Colonic mucosa (tissue), 4 donors: ENCODE measurements around the gene SUCLG2. TPM values are rescaled to one million over a fixed set of nuclear protein-coding genes. Genes with fewer than 3 reads are reported as not detected.

ENCODE experiments used
- DNase-seq: peaks from one replicate; pipeline ENCODE4 v3.0.0-alpha.2; 2020
- H3K27ac ChIP-seq: fragments of 200-600 bp; one replicate; pipeline ENCODE4 v1.8.0; 2021
- H3K27me3 ChIP-seq: fragments of 200-600 bp; one replicate; pipeline ENCODE4 v1.8.0; 2021
- H3K36me3 ChIP-seq: fragments of 200-600 bp; one replicate; pipeline ENCODE4 v1.8.0; 2021
- H3K4me1 ChIP-seq: fragments of 200-600 bp; one replicate; pipeline ENCODE4 v1.8.0; 2021; ENCODE audit warnings: mild to moderate bottlenecking
- H3K4me3 ChIP-seq: fragments of 200-600 bp; one replicate; pipeline ENCODE4 v1.8.0; 2021
- H3K9ac ChIP-seq, 2 donors: one replicate each; pipeline ENCODE4 v1.7.0; 2013; ENCODE audit warnings: control low read depth in 2 of 2, low read depth in 2 of 2, low read length in 2 of 2
- H3K9me3 ChIP-seq: fragments of 200-600 bp; one replicate; pipeline ENCODE4 v1.8.0; 2021
- CTCF ChIP-seq: fragments of 200-600 bp; IDR thresholded peaks from one replicate; pipeline ENCODE4 v1.8.0; 2022; ENCODE audit warnings: antibody characterized with exemption, mild to moderate bottlenecking
- intact Hi-C: fragments of 100-400 bp; cut with DNase I; formaldehyde crosslinking; loops from one replicate; pipeline ENCODE4 v1.14.1; 2022
- total RNA-seq, 2 donors: library from RNA; stranded (reverse); fragmentation: NEBNext Ultra II Directional in 1 of 2; extraction: Animal tissue kit (Norgen Biotek cat#: 25700) in 1 of 2; gene quantifications; one replicate each; pipeline ENCODE4 v1.2.1, GENCODE V29; 2021
- donor health status: healthy.
- donor health status: DM: no; HTN: no; CAD: no.
- donor health status: DM: no; HTN: no; CAD: no.

SUCLG2 gene
- total RNA-seq, 2 donors from 2014 or later, result 114 to 219 TPM

DNA sequence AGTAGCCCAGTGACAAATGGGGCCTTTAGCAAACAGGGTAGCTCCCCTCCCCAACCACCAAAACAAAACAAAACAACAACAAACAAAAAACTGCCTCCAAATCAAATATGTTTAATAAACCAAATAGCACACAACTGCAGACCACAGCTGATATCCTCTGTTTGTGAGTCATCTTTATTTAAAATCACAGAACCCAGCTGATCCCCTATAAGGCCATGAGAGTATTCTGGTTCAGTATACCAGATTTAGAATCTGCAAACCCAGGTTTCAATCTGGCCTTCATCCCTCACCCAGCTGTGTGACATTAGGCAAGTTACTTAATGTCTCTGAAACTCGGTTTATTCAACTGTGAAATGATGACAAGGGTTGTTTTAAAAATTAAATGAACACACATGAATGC lies 124.5 kb downstream of the SUCLG2 start:
- TF ChIP-seq CTCF, result no peak
- Histone ChIP-seq H3K4me3 (no peak overlapping the region), H3K27me3 (no peaks in the 10 kb centered on the region), H3K9ac (no peak overlapping the region), H3K27ac (no peak overlapping the region), H3K4me1 (no peaks in the 10 kb centered on the region), H3K36me3 (no peaks in the 10 kb centered on the region), H3K9me3 (no peaks in the 10 kb centered on the region)
- no peak for DNase-seq
- intact Hi-C loops, result loop anchor here (10.0 kb wide), 2 partner anchors 85 to 265 kb away; no protein-coding TSS in a partner anchor

DNA sequence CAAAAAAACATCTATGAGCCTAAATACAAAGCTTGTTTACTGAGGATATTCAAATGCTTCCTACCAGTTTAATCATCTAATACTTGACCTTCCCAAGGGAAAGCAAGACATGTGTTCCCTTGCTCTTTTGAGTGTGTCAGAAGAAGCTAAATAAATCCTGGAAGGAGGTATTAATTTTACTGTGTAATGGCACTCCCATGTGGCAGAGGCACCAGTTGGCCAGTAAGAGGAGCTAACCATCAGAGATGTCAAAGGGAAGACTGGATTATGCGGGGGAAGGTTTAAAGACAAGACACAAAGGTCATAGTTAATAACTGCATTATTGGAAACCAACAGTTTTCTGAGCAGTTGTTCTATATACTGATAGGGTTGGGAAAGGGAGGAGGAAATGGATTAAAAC lies 125.1 kb downstream of the SUCLG2 start:
- no peak overlapping the region for H3K27ac ChIP-seq
- H3K9ac ChIP-seq, result no peak overlapping the region
- H3K9me3 ChIP-seq, result no peaks in the 10 kb centered on the region
- DNase-seq, result no peak
- intact Hi-C loops, result loop anchor here (10.0 kb wide), 1 partner anchor 265 kb away; no protein-coding TSS in a partner anchor
- no peak for TF ChIP-seq CTCF
- H3K4me1 ChIP-seq, result no peaks in the 10 kb centered on the region
- H3K27me3 ChIP-seq, result no peaks in the 10 kb centered on the region
- no peak overlapping the region for H3K4me3 ChIP-seq
- H3K36me3 ChIP-seq, result no peaks in the 10 kb centered on the region

GRCh38 chr3:67526246-67526645 lies 128.2 kb downstream of the SUCLG2 start:
- DNase-seq, result no peak
- TF ChIP-seq CTCF, result no peak
- no peaks in the 10 kb centered on the region for H3K4me1 ChIP-seq
- intact Hi-C loops, result loop anchor here (10.0 kb wide), 1 partner anchor 269 kb away; no protein-coding TSS in a partner anchor
- no peak overlapping the region for H3K9ac ChIP-seq
- no peak overlapping the region for H3K27ac ChIP-seq
- no peak overlapping the region for H3K4me3 ChIP-seq
- H3K36me3 ChIP-seq, result no peaks in the 10 kb centered on the region
- H3K27me3 ChIP-seq, result no peaks in the 10 kb centered on the region
- no peaks in the 10 kb centered on the region for H3K9me3 ChIP-seq

DNA sequence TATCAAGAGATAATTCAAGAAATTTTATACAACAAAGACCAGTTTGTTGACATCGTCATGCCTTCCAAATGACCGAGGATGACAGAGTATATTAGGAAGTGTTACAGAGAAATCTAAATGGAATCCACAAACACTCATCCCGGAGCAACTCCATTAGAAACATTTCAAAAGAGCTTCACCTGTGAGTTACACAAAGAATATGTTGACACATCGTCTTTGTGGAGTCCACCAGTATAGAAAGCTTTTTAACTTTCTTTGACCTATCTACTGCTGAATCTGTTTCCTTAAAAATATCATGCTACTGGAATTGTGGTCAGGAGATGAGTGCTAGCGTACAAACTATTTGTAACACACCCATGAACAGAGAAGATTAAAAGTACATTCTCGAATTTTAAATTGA lies 130.4 kb downstream of the SUCLG2 start:
- Histone ChIP-seq H3K27me3 (no peaks in the 10 kb centered on the region), H3K36me3 (no peaks in the 10 kb centered on the region), H3K27ac (no peak overlapping the region), H3K9me3 (no peaks in the 10 kb centered on the region), H3K9ac (no peak overlapping the region), H3K4me1 (no peaks in the 10 kb centered on the region), H3K4me3 (no peak overlapping the region)
- no peak for TF ChIP-seq CTCF
- intact Hi-C loops, result loop anchor here (10.0 kb wide), 1 partner anchor 271 kb away; no protein-coding TSS in a partner anchor
- no peak for DNase-seq

DNA sequence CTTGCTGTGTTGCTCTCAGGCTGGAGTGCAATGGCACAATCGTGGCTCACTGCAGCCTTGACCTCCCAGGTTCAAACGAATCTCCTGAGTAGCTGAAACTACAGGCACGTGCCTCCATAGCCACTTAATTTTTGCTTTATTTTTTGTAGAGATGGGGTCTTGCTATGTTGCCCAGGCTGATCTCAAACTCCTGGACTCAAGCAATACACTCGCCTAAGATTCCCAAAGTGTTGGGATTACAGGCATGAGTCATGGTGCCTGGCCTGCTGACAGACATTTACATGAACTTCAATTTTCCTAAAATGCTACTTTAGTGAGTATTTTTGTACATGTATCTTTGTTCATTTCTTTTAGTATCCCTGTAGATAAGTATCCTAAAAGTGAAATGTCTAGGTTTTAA lies 132.3 kb downstream of the SUCLG2 start:
- no peak overlapping the region for H3K4me3 ChIP-seq
- no peak overlapping the region for H3K27ac ChIP-seq
- no peaks in the 10 kb centered on the region for H3K36me3 ChIP-seq
- no peaks in the 10 kb centered on the region for H3K27me3 ChIP-seq
- no peaks in the 10 kb centered on the region for H3K9me3 ChIP-seq
- no peaks in the 10 kb centered on the region for H3K4me1 ChIP-seq
- H3K9ac ChIP-seq, result no peak overlapping the region
- no peak for TF ChIP-seq CTCF
- DNase-seq, result no peak
- intact Hi-C loops, result loop anchor here (10.0 kb wide), 1 partner anchor 273 kb away; no protein-coding TSS in a partner anchor
